Left cardiac atrium (tissue), 4 donors: ENCODE data around the gene URB1. TPM values are rescaled to one million over a fixed set of nuclear protein-coding genes. Genes with fewer than 3 reads are reported as not detected.
"Not testable (repeated sequence)": the region's sequence is repeated elsewhere in the genome, so short reads cannot be mapped to it uniquely, and the experiment has no call there.

Experiments used
- ATAC-seq, 2 donors: fragments of 200-7000 bp; cut with Tn5 transposase; one replicate each; pipeline ENCODE4 v1.9.1; 2020; ENCODE audit warnings: mild to moderate bottlenecking in 2 of 2, moderate library complexity in 2 of 2
- DNase-seq: peaks from one replicate; pipeline ENCODE4 v3.0.0-alpha.2; 2020
- intact Hi-C, 2 donors: fragments of 100-400 bp; cut with DNase I; formaldehyde crosslinking; loops; one replicate each; pipeline versions ENCODE4 v1.14.1 to v1.15.1; 2022 to 2023
- long read RNA-seq: library from polyadenylated mRNA; unstranded; transcript quantifications from one replicate; pipeline ENCODE4 v2.0.0, GENCODE V29; 2021
- total RNA-seq, 2 donors: library from RNA; stranded (reverse); fragmentation: NEBNext Ultra II Directional; extraction: Animal tissue kit (Norgen Biotek cat#: 25700); gene quantifications; one replicate each; pipeline ENCODE4 v1.2.1, GENCODE V29; 2021
- donor health status: DM: no; HTN: yes; CAD: no.
- donor health status: DM: no; HTN: yes; CAD: no; lungs with severe emphysema.
- donor health status: DM: yes; HTN: yes; CAD: no.
- donor health status: Dilated cardiomyopathy.

URB1 gene
- total RNA-seq, result 10 to 100 TPM in 1 of 2 donors, 1 to 10 TPM in 1; 8.5 to 13.5 TPM
- long read RNA-seq, partial matches to known transcripts, result 12 of 12 reads
- long read RNA-seq, other reads (novel, unspliced or antisense), result 0 of 12 reads

DNA sequence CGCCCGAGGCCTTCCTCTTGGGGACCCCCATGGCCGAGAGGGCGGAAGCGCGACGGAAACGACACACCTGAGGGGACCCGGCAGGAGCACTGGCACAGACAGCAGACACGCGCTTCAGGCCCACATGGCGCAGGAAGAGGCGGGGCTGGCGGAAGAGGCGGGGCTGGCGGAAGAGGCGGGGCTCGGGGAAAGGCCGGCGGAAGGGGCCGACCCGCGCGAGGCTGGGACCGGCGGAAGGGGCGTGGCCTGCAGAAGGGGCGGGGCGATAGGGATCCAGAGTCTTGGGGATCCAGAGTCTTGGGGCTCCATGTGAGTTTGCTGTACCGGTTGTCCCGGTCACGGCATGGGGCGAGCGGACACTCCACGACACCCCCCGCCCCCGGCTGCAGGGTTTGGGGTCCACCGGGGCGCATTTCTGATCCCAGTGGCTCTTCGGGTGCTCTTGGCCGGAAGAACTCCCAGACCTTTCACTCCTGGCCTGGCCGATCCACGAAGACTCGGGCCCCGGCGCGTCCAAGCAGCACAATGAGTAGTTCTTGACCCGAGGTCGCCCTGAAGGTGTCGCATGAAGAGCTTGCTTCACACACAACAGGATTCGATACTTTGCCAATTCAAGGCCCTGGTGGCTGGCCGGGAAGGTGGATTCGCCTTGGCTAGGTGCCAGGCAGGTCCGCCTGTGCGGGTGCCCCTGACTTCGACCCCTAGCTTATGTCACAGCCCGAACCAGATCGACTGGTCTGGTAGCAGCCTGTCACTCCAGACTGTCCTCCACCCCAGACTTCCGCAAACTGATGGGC, at the start of gene URB1:
Gene URB1, minus strand, starts transcription at position 133 of the 797 bp plus-strand sequence. Its CDS starts 102 bp downstream, at position 31.
- intact Hi-C loops, result no loop called here
- DNase-seq (peak; percentile 95), ATAC-seq (peak; percentile 99 to 100)

GRCh38 chr21:32437729-32438128, 44.9 kb upstream of the URB1 start:
- peak; percentile 63 for DNase-seq
- peak in 1 of 2 donors; percentile 26 for ATAC-seq
- intact Hi-C loops, result no loop called here

DNA sequence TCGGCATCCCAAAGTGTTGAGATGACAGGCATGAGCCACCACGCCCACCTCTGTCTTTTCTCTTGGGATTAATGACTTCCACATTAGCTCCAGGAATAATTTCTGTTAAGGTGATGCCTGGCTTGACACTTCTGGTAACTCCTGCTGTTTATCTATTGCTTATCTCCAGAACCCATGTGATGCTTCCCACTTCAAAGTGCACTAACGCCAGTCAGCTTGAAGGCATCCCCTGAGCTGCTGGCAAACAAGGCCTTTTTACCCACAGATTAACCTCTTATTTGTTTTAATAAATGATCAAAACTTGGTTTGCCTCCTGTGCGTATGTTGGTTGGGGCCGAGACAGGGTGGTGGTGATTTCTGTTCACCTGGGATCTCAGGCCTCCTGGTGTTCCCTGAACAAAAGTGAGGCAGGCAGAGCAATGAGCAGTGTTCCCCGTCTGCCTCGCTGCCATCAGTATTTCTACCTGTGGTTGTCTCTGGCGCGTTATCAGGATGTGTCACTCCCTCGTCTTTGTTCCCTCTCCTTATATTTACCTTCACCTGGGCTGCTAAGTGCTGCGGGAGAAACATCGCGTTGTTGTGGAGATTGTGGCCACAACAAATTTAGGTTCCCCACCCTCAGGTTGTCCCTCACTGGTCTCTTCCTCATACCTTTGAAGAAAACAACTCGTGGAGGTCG, 40.3 kb upstream of the URB1 start:
- intact Hi-C loops, DNase-seq: not testable (repeated sequence)
- peak; percentile 73 to 85 for ATAC-seq

DNA sequence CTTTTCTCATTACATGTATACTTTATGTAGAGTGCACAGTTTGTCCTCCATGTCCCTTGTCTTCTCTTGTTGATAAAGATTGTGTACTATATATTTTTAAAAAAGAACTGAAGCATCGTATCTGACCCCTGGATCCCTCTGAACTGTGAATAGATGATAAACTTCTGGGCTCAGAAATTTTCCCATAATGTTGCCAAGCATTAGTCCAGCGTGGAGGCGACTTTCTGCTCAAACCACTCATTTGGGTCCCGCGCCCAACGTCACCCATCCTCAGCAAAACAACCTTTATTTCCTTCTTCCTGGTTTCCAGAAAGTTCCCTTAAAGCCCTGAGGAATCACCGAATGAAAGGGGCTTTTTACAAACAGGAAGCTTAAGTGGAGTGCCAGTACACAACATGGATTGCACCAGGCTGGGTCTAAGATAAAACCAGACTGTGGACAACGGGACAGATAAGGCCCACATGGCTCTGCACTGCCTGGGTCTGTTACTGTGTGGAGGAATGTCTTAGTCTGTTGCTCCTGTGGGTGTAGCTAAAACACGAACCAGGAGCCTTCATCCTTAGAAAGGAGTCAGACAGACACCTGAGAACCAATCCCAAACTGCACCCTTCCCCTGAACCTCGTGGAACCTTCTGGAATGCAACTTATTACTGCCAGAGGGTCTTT, 35.3 kb upstream of the URB1 start:
- DNase-seq (peak; percentile 50), ATAC-seq (no peak)
- intact Hi-C loops, result no loop called here

DNA sequence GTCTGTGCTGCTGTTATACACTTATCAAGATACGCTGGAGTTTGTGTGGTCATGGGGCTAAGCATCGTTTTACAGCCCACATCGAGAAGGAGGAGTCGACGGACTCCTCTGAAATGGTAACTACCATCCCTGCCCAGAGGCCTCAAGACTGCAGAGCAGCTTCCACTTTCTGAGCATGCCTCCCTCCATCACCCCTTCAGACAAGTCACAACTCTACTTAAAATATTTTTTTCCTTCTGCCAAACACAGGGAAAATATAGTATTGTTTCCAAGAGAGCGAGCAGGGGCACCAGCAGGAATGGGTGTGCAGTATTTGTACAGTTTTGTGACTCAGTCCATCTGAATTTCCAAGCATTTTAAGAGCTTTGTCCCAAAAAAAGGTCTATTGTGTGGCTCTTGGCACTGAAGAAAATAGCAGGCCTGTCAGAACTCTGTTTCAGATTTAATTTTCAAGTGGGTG, 33.8 kb upstream of the URB1 start:
- DNase-seq (no peak), ATAC-seq (peak; percentile 53 to 54)
- intact Hi-C loops, result no loop called here

- DNase-seq, result no peak
- peak in 1 of 2 donors; percentile 29 for ATAC-seq
- intact Hi-C loops, result no loop called here
Observed at GRCh38 chr21:32426066-32426465, 33.3 kb upstream of the URB1 start.

DNA sequence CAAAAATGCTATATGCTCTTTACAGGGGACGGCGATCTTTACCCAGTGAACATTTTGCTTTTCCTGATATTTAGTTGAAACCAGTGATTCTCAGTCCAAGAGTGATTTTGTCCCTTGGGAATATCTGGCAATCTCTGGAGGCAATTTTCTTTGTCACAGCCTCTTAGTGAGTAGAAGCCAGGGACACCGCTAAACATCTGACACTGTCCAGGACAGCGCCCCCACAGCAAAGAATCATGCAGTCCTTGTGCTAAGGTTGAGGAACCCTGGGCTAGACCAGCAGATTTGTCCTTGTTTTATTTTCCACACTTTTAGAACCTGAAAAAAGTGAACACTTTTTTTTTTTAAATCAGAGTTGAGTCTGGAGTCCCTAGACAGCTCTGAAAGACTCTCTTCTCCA, 32.8 kb upstream of the URB1 start:
- DNase-seq, result no peak
- ATAC-seq, result peak in 1 of 2 donors; percentile 51
- intact Hi-C loops, result no loop called here

- ATAC-seq (no peak), DNase-seq (no peak)
- intact Hi-C loops, result no loop called here
Observed at GRCh38 chr21:32424674-32425073, 31.9 kb upstream of the URB1 start.

GRCh38 chr21:32424191-32424535, 31.4 kb upstream of the URB1 start:
- intact Hi-C loops, result no loop called here
- no peak for ATAC-seq

GRCh38 chr21:32423320-32424190, 30.7 kb upstream of the URB1 start:
- intact Hi-C loops, result no loop called here
- peak in 1 of 2 donors; percentile 42 for ATAC-seq
- DNase-seq, result no peak

More at GRCh38 chr21:32424191-32424535, 31.4 kb upstream of the URB1 start:
- DNase-seq, result no peak

DNA sequence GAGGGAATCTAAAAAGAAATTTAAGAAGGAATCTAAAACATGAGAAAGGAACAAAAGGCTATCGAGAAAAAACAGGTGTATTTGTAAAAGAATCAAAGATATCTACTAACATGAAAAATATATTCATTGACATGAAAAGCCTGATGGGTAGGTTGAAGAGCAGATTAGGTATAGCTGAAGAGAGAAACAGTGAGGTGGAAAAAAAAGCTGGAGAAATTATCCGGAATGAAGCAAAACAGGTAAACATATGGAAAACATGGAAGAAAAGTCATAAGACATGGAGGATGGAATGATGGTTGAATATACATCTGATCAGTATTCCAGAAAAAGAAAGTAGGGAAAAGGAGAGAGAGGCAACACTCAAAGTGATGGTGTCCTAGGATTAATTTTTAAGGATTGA, 29.3 kb upstream of the URB1 start:
- intact Hi-C loops, result no loop called here
- ATAC-seq (no peak), DNase-seq (no peak)

GRCh38 chr21:32418146-32418545, 25.3 kb upstream of the URB1 start:
- ATAC-seq (no peak), DNase-seq (no peak)
- intact Hi-C loops, result no loop called here

DNA sequence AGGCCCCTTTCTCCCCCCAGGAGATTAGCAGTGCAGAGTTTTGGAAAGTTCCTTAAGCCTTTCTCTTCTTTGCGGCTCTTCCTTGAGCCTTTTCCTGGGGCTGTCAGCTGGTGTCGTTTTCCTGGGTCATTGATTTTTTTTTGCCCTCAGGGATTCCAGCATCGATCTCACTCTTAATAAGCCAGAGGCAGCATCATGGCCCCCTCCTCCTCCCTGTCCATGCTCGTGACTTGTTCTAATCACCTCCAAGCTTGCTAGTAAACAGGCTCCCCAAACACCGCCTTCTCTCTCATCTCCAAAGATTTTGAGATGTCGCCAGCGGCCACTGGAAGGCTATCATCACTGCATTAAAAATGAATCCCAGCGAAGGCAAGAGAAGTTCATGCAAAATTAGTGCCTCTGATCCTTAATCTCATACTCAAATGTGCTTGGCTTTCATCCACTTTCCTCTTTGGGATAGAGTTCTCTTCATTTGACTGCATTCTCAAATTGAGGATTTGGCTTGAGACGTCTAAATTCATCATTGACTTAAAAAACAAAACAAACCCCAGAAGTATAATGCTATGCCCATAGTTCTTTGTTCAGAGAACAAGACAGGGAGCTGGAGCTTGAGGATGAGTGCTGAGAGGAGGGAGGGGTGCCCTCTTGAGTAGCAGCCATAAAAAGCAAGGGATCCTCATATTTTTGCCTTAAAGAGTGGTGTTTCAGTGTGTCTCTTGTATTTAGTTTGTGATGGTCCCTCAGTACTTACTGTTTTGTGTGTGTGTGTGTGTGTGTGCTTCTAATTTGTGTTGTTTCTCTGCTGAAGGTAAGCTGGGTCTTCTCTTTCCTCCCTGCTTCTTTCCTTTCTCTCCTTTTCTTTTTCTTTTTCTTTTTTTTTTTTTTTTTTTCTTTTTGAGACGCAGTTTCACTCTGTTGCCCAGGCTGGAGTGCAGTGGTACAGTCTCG, 22.9 kb upstream of the URB1 start:
- intact Hi-C loops, result no loop called here
- DNase-seq, result no peak
- ATAC-seq, result no peak

DNA sequence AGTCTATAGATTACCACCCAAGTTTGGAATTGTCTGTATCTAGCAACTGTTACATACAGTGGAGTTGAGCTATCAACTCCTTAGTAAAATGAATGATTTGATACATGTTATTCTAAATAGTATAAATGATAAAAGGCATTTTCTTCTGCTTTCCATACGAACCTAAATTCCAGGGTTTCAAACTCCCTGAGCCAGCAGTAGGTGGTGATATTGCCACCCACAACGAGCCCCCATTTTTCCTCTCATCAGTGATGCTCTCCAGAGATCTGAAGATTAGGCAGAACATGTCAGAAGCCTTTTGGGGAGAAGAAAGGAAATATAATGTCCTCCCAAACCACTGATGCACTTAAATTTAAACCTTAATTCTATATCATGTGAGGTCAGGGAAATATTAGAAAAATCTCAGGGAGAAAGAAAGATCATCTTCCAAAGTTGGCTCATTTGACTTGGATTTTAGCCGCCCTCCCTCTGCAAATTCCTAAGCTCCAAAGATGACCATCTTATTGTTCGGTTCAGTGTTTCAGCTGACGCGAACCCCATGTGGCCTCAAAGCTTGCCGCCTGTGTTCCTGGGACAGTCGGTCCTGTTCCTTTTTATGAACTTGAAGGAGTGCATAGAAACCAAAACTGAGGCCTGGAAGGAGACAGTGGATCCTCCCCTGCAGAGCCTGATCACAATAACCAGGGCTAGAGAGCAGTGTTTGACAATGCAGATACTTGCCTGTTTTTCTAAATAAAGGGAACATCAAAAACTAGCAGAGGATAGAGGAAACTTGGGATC, 22.0 kb upstream of the URB1 start:
- no peak for DNase-seq
- ATAC-seq, result no peak
- intact Hi-C loops, result loop anchor here in 1 of 2 donors (5.0 kb wide), 1 partner anchor 38 kb away; no protein-coding TSS in a partner anchor

- intact Hi-C loops, result loop anchor here in 1 of 2 donors (2.0 to 5.0 kb wide), 2 partner anchors 38 to 109 kb away; no protein-coding TSS in a partner anchor
- DNase-seq, result peak; percentile 61
- ATAC-seq, result no peak
Observed at GRCh38 chr21:32413697-32414578, 21.1 kb upstream of the URB1 start.

- DNase-seq, result peak; percentile 66
- peak; percentile 7 to 8 for ATAC-seq
- intact Hi-C loops, result loop anchor here in 1 of 2 donors (2.0 to 5.0 kb wide), 2 partner anchors 39 to 110 kb away; no protein-coding TSS in a partner anchor
Observed at GRCh38 chr21:32413015-32413504, 20.2 kb upstream of the URB1 start.
